Measurements from ENCODE around the gene GOLGA6L7. TPM values are rescaled to one million over a fixed set of nuclear protein-coding genes. Genes with fewer than 3 reads are reported as not detected.
"Not testable (repeated sequence)": the region's sequence is repeated elsewhere in the genome, so short reads cannot be mapped to it uniquely, and the experiment has no call there.

Gene GOLGA6L7, protein sequence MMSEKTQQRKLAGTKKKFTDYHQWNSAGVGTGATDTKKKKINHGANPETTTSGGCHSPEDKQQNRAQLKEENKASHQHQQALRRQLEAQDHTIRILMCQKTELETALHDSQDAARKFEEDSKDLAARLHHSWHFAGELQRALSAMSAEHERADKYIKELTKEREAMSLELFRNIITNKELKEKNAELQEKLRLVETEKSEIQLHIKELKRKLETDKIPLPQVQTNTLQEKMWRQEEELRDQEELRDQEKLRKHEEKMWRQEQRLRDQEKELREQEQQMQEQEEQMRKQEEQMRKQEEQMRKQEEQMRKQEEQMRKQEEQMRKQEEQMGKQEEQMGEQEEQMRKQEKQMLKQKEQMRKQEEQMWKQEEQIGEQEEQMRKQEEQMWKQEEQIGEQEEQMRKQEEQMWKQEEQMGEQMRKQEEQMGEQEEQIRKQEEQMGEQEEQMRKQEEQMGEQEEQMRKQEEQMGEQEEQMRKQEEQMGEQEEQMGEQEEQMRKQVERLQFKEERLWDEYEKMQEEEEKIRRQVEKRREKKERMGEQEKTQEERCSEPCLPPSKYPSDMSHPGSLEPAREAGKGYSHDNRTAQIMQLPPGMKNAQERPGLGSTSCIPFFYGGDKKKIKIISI
- not detected for total RNA-seq

DNA sequence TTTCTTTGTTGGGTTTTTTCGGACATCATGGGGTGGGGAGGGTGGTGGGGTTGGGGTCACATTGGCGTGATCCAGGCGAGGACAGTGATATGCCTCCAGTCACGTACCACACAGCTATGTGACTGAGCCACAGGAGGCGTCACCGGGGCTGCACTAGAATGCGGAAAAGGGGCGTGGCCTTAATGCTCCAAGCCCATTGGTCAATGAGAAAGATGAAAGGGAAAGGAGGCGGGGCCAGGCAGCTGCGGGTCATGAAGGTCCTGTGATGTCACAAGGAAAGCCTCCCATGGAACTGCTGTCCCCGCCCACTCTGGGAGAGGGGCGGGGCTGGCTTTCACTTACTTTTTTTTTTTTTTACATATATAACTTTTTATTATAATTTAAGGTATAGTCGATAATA lies at the start of gene GOLGA6L7:
Gene GOLGA6L7 (minus strand): TSS at position 124 of the 400 bp plus-strand sequence. CDS start 95 bp downstream, at position 29.
- H3K27me3 ChIP-seq; H3K9ac ChIP-seq (ENCODE audit: low read depth in 2 of 2, low read length in 2 of 2); H3K27ac ChIP-seq; H3K9me3 ChIP-seq; DNase-seq; intact Hi-C loops (cut with DNase I); H3K36me3 ChIP-seq; H3K4me1 ChIP-seq; H3K4me3 ChIP-seq: not testable (repeated sequence)

DNA sequence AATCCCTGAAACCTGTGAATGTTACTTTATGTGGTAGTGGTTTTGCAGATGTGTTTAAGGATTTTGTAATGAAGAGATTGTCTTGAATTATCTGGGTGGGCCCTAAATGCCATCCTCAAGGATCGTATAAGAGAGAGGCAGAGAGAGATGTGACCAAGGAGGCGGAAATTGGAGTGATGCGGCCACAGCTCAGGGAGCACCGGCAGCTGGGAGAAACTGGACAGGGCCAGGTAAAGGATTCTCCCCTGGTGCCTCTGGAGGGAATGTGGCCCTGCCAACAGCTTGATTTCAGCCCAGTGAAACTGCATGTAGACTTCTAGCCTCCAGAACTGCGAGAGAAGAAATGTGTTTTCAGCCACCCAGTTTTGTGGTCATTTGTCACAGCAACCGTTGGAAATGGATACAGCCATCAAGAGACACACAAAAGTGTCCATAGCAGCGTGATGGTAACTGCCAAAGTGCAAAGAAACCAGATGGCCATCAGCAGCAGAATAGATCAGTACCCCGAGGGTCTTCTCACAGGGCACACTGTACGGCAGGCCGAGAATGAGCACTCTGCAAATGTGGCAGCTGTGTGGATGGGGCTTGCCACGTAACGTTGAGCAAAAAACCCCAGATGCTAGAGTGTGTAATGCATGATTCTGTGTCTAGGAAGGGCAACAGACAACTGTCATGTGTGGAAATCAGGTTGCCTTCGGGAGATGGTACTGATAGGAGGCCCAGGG lies 49.6 kb upstream of the GOLGA6L7 start:
- Histone ChIP-seq H3K9me3 (no peaks in the 10 kb centered on the region), H3K27me3 (no peaks in the 10 kb centered on the region), H3K36me3 (no peaks in the 10 kb centered on the region), H3K9ac (ENCODE audit: low read depth in 2 of 2, low read length in 2 of 2) (no peak overlapping the region), H3K4me3 (no peak overlapping the region), H3K4me1 (no peaks in the 10 kb centered on the region), H3K27ac (no peak overlapping the region)
- TF ChIP-seq, protein P1, sequence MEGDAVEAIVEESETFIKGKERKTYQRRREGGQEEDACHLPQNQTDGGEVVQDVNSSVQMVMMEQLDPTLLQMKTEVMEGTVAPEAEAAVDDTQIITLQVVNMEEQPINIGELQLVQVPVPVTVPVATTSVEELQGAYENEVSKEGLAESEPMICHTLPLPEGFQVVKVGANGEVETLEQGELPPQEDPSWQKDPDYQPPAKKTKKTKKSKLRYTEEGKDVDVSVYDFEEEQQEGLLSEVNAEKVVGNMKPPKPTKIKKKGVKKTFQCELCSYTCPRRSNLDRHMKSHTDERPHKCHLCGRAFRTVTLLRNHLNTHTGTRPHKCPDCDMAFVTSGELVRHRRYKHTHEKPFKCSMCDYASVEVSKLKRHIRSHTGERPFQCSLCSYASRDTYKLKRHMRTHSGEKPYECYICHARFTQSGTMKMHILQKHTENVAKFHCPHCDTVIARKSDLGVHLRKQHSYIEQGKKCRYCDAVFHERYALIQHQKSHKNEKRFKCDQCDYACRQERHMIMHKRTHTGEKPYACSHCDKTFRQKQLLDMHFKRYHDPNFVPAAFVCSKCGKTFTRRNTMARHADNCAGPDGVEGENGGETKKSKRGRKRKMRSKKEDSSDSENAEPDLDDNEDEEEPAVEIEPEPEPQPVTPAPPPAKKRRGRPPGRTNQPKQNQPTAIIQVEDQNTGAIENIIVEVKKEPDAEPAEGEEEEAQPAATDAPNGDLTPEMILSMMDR (IDR thresholded peaks at IDR 0.05), result no peak
- no peak for DNase-seq
- intact Hi-C loops (cut with DNase I), result no loop called here

DNA sequence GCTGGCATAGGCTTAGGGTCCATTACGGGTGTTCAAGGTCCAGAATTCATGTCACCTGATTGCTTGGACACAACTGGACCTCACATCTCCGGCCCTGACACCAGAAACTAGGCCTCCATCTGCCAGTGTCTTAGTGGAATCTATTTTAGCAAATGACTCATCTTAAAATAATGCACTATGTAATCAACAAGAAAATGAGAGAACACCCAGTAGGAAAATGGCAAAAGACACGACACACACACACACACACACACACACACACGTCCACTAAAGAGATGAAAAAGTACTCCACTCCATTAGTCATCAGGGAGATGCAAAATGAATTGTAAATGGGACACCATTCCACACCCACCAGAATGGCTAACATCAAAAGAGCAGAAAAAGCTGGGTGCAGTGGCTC lies 48.5 kb upstream of the GOLGA6L7 start:
- Histone ChIP-seq H3K36me3 (no peaks in the 10 kb centered on the region), H3K9me3 (no peaks in the 10 kb centered on the region), H3K9ac (ENCODE audit: low read depth in 2 of 2, low read length in 2 of 2) (no peak overlapping the region), H3K4me3 (no peak overlapping the region), H3K4me1 (no peaks in the 10 kb centered on the region), H3K27ac (no peak overlapping the region), H3K27me3 (no peaks in the 10 kb centered on the region)
- TF ChIP-seq, protein P1 (IDR thresholded peaks at IDR 0.05), result no peak
- intact Hi-C loops (cut with DNase I), result no loop called here
- DNase-seq, result no peak

DNA sequence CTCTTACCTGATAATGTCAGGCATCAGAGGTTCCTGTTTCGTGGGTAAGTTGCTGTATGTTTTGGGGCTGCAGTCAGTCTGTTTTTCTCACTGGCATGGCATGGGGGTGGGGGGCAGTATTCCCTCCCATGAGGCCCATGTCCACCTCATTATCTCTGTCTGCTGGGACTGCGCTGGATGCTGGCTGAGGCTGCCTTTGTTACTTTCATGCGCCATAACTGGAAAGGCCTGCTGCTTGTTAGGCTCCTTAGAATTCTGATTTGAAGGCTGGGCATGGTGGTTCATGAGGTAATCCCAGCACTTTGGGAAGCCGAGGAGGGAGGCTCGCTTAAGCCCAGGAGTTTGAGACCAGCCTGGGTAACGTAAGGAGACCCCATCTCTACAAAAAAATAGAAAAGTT lies 47.1 kb upstream of the GOLGA6L7 start:
- H3K27me3 ChIP-seq, result no peaks in the 10 kb centered on the region
- intact Hi-C loops (cut with DNase I), result no loop called here
- H3K4me1 ChIP-seq, result no peaks in the 10 kb centered on the region
- no peak overlapping the region for H3K4me3 ChIP-seq
- no peaks in the 10 kb centered on the region for H3K36me3 ChIP-seq
- H3K9ac ChIP-seq (ENCODE audit: low read depth in 2 of 2, low read length in 2 of 2), result no peak overlapping the region
- DNase-seq, result no peak
- no peak overlapping the region for H3K27ac ChIP-seq
- H3K9me3 ChIP-seq, result no peaks in the 10 kb centered on the region
- TF ChIP-seq, protein P1 (IDR thresholded peaks at IDR 0.05), result no peak

DNA sequence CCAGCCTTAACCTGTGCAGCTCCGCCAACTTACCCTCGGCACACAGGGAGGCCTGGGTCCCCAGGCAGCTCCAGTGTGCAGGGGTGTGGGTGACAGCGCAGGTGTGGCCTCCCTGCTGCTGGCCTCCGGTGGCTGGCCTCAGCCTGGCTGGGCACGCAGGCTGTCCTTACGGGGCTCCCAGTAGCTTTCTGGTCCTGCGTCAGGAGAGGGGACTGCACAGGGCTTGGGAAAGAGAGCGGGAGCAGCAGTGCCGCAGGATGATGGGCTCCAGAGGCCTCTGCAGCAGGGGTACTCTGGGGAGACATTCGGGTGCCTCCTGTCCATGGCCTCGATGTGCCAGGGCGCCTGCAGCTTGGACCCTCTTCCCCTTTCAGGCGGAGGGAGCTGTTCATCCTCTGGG lies 46.7 kb upstream of the GOLGA6L7 start:
- Histone ChIP-seq H3K9me3 (no peaks in the 10 kb centered on the region), H3K4me1 (no peaks in the 10 kb centered on the region), H3K36me3 (no peaks in the 10 kb centered on the region), H3K27ac (no peak overlapping the region), H3K4me3 (no peak overlapping the region), H3K27me3 (no peaks in the 10 kb centered on the region), H3K9ac (ENCODE audit: low read depth in 2 of 2, low read length in 2 of 2) (no peak overlapping the region)
- TF ChIP-seq, protein P1 (IDR thresholded peaks at IDR 0.05), result no peak
- intact Hi-C loops (cut with DNase I), result no loop called here
- no peak for DNase-seq
